WERI-Rb-1 (cell line): ENCODE measurements around the gene SLC30A5.

Experiments
- DNase-seq: peaks from one replicate; pipeline ENCODE4 v3.0.0-alpha.2; 2020
- H3K27ac ChIP-seq: fragments of 250-450 bp; sonication (Bioruptor Pico); 2 replicates; pipeline ENCODE4 v1.5.1; 2020; ENCODE audit warnings: mild to moderate bottlenecking, moderate library complexity
- H3K27me3 ChIP-seq: fragments of 250-450 bp; sonication (Bioruptor Pico); 2 replicates; pipeline ENCODE4 v1.5.1; 2021; ENCODE audit warnings: mild to moderate bottlenecking, low read depth, moderate library complexity; ENCODE audit not compliant: insufficient read depth, severe bottlenecking
- H3K36me3 ChIP-seq: fragments of 250-450 bp; sonication (Bioruptor Pico); 2 replicates; pipeline ENCODE4 v1.5.1; 2020; ENCODE audit warnings: mild to moderate bottlenecking, moderate library complexity
- H3K4me3 ChIP-seq: 2 replicates; pipeline ENCODE4 v1.5.1; 2011; ENCODE audit warnings: low read depth, mild to moderate bottlenecking, control low read depth, low read length
- H3K9me3 ChIP-seq: fragments of 250-450 bp; sonication (Bioruptor Pico); 2 replicates; pipeline ENCODE4 v1.5.1; 2021; ENCODE audit warnings: mild to moderate bottlenecking, moderate library complexity; ENCODE audit not compliant: severe bottlenecking
- TF ChIP-seq, protein P1 (sequence below): IDR thresholded peaks from 2 replicates; pipeline ENCODE4 v1.5.1; 2011; ENCODE audit warnings: low read depth, mild to moderate bottlenecking, control low read depth, inconsistent platforms, low read length

The SLC30A5 gene

DNA sequence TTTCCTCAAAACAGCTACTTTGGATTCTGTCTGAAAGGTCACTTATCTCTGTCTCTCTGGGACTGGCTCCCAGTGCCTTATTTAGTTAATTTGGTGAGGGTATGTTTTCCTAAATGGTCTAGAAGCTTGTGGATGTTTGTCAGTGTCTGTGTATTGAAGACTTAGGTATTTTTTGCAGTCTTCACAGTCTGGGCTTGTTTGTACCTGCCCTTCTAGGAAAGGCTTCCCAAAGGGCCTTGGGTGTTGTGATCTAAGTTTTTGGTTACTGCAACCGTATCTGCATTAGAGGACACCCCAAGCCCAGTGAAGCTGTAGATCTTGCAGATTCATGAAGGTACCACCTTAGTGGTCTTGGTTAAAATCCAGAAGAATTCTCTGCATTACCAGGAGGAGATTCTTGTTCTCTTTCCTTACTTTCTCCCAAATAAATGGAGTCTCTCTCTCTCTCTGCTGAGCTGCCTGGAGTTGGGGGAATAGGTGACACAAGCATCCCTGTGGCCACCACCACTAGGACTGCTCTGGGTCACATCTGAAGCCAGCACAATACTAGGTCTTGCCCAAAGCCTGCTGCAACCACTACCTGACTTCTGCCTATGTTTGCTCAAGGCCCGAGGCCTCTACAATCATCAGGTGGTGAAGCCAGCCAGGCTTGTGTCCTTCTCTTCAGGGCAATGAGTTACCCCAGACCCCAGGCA lies 55.3 kb downstream of the SLC30A5 start:
- H3K9me3 ChIP-seq: peaks cover 5% of the 10 kb centered on the region
- H3K4me3 ChIP-seq: no peak overlapping the region
- H3K36me3 ChIP-seq: no peaks in the 10 kb centered on the region
- TF ChIP-seq, protein P1, sequence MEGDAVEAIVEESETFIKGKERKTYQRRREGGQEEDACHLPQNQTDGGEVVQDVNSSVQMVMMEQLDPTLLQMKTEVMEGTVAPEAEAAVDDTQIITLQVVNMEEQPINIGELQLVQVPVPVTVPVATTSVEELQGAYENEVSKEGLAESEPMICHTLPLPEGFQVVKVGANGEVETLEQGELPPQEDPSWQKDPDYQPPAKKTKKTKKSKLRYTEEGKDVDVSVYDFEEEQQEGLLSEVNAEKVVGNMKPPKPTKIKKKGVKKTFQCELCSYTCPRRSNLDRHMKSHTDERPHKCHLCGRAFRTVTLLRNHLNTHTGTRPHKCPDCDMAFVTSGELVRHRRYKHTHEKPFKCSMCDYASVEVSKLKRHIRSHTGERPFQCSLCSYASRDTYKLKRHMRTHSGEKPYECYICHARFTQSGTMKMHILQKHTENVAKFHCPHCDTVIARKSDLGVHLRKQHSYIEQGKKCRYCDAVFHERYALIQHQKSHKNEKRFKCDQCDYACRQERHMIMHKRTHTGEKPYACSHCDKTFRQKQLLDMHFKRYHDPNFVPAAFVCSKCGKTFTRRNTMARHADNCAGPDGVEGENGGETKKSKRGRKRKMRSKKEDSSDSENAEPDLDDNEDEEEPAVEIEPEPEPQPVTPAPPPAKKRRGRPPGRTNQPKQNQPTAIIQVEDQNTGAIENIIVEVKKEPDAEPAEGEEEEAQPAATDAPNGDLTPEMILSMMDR: no peak
- DNase-seq: no peak
- H3K27me3 ChIP-seq: no peaks in the 10 kb centered on the region
- no peak overlapping the region for H3K27ac ChIP-seq

DNA sequence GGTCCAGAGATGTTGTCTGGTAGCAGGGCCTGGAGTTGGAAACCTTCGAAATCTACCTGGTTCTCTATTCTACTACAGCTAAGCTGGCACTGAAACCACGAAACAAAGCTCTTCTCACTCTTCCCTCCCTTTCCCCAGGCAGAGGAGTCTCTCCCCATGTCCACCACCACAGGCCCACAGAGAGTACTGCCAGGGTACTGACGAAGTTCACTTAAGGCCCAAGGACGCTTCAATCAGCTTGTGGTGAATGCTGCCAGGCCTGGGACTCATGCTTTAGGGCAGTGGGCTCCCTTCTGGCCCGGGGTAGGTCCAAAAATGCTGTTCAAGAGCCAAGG lies 55.8 kb downstream of the SLC30A5 start:
- Histone ChIP-seq H3K36me3 (no peaks in the 10 kb centered on the region), H3K4me3 (no peak overlapping the region), H3K27me3 (no peaks in the 10 kb centered on the region), H3K27ac (no peak overlapping the region), H3K9me3 (peaks cover 5% of the 10 kb centered on the region)
- TF ChIP-seq, protein P1: no peak
- DNase-seq: no peak

DNA sequence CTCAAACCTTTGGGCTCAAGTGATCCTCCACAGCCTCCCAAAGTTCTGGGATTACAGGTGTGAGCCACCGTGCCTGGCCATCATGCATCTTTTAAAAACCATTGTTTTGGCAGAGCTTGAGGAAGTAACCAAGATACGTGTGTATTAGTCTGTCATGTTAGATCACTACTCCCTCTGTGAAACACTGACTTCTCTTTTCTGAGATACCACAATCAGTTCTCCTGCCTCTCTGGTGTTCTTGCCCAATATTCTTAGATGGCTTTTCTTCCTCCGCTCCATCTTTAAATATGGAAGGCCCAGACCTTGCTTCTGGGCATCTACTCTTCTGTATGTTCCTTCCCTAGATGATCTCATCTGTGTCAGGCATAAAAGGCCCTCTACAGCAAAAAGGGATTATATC lies 58.9 kb downstream of the SLC30A5 start:
- no peak for DNase-seq
- Histone ChIP-seq H3K9me3 (peaks cover 5% of the 10 kb centered on the region), H3K36me3 (no peaks in the 10 kb centered on the region), H3K4me3 (no peak overlapping the region), H3K27me3 (no peaks in the 10 kb centered on the region), H3K27ac (no peak overlapping the region)
- TF ChIP-seq, protein P1: no peak

DNA sequence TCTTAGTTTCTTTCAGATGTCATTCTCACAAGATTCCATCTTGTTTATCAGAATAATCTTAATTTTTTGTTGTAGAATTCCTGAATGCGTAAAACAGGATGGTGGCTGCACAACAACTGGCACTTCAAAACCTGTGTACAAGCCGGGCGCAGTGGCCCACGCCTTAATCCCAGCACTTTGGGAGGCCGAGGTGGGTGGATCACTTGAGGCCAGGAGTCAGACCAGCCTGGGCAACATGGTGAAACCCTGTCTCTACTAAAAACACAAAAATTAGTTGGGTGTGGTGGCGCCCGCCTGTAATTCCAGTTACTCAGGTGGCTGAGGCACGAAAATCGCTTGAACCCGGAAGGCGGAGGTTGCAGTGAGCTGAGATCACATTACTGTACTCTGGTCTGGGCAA lies 62.6 kb downstream of the SLC30A5 start:
- TF ChIP-seq, protein P1: no peak
- no peak overlapping the region for H3K4me3 ChIP-seq
- H3K9me3 ChIP-seq: no peaks in the 10 kb centered on the region
- no peak overlapping the region for H3K27ac ChIP-seq
- DNase-seq: no peak
- no peaks in the 10 kb centered on the region for H3K36me3 ChIP-seq
- H3K27me3 ChIP-seq: no peaks in the 10 kb centered on the region

GRCh38 chr5:69158039-69158438 lies 64.2 kb downstream of the SLC30A5 start:
- H3K4me3 ChIP-seq: no peak overlapping the region
- no peak for DNase-seq
- TF ChIP-seq, protein P1: no peak
- H3K36me3 ChIP-seq: no peaks in the 10 kb centered on the region
- no peaks in the 10 kb centered on the region for H3K27me3 ChIP-seq
- no peaks in the 10 kb centered on the region for H3K9me3 ChIP-seq
- H3K27ac ChIP-seq: no peak overlapping the region

DNA sequence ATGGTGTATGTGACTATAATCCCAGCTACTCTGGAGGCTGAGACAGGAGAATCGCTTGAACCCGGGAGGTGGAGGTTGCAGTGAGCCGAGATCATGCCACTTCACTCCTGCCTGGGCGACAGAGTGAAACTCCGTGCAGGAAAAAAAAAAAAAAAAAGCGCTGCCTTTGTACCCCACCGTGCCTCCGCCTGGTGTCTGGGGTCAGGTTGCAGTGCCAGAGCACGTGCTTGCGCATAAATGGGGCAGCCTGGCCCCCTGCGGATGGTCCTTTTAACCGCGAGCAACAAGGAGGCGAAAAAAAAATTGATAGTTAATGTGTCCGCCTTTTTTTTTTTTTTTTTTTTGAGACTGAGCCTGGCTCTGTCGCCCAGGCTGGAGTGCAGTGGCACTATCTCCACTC lies 66.8 kb downstream of the SLC30A5 start:
- no peaks in the 10 kb centered on the region for H3K36me3 ChIP-seq
- TF ChIP-seq, protein P1: no peak
- DNase-seq: no peak

More for the DNA sequence above, 66.8 kb downstream of the SLC30A5 start:
- no peaks in the 10 kb centered on the region for H3K27me3 ChIP-seq
- H3K9me3 ChIP-seq: no peaks in the 10 kb centered on the region
- no peak overlapping the region for H3K4me3 ChIP-seq
- no peak overlapping the region for H3K27ac ChIP-seq
